Forelimb muscle (tissue), 1 donor: ENCODE measurements around the gene SLC15A1. TPM values are rescaled to one million over a fixed set of nuclear protein-coding genes. Genes with fewer than 3 reads are reported as not detected.

Experiments used
- DNase-seq: peaks from one replicate; pipeline ENCODE4 v3.0.0-alpha.2; 2013; ENCODE audit warnings: low read depth
- polyA plus RNA-seq: library from polyadenylated mRNA; unstranded; fragments of 120-200 nt; gene quantifications from one replicate; pipeline ENCODE4 v1.2.1, GENCODE V29; 2013; ENCODE audit not compliant: insufficient read length

Gene SLC15A1
- polyA plus RNA-seq, 1 donor: not detected

- no peak for DNase-seq
Measured at GRCh38 chr13:98751861-98752466, 508 bp downstream of the SLC15A1 start.

DNA sequence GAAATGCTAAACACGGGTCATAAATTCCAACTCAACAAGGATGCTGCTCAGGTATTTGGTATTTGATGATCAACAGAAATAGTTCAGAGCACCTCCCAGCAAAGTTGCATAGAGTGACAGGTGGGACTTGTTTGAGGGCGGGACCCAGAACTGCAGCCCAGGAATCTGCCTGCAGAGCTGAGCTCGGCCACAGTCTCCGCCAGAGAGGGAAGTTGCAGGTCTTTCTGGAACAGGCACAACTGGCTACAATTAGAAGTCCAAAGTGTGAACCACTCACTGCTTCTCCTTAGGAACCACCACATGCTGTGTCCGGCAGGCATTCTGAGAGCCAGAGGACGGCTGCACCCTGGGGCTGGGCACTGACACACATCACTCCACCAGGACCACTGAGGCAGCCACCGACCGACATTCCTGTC, 1.1 kb downstream of the SLC15A1 start:
- DNase-seq: no peak

- no peak for DNase-seq
Measured at GRCh38 chr13:98749501-98749900, 3.0 kb downstream of the SLC15A1 start.

GRCh38 chr13:98746968-98747367, 5.5 kb downstream of the SLC15A1 start:
- DNase-seq: no peak

GRCh38 chr13:98743377-98743776, 9.1 kb downstream of the SLC15A1 start:
- no peak for DNase-seq

DNA sequence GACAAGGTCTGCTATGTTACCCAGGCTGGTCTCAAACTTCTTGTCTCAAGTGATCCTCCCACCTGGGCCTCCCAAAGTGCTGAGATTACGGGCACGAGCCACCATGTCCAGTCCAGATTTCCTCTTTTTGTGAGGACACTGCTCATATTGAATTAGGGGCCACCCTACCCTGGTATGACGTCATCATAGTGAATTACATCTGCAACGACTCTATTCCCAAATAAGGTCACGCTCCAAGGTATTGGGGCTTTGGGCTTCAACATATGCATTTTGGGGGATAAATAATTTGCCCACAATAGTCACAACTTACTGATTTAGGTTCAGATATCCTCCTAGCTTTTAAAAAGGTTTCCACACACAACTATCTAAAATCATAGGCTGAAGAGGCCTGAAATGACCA, 9.5 kb downstream of the SLC15A1 start:
- DNase-seq: no peak

DNA sequence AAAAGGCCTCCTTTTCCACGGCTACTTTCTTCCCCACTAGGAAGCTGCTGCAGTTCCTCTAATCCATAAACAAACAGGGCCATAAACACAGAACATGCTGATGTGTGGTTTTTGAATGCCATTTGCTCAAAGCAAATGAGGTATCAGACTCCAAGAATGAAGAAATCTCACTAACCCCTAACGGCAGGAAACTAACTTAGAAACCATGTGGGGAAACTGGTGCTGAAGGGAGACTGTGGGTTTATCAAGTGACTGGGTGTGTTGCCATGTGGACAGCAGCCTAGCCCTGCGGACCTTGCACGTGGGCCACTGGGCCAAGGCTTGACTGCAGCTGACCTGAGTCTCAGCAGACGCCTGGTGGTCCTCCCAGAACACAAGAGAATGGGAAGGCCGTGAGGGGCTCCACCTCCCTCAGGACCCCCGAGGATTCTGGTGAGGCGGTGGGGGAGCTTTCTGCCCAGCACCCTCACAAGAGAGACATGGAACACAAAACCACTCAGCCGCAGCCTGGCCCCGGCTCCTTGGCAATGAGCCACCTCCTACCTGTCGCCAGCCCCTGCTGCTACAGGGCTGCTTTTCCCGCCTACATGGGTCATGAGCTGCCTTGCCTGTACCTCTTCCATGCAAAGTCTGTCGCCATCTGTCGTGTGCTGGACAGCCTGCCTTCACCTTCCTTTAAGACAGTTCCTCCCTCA, 10.6 kb downstream of the SLC15A1 start:
- DNase-seq: no peak

GRCh38 chr13:98740131-98740530, 12.3 kb downstream of the SLC15A1 start:
- no peak for DNase-seq

- DNase-seq: no peak
Measured at GRCh38 chr13:98738993-98739392, 13.5 kb downstream of the SLC15A1 start.

- DNase-seq: no peak
Measured at GRCh38 chr13:98738213-98738612, 14.3 kb downstream of the SLC15A1 start.

- no peak for DNase-seq
Measured at GRCh38 chr13:98731925-98732324, 20.5 kb downstream of the SLC15A1 start.

DNA sequence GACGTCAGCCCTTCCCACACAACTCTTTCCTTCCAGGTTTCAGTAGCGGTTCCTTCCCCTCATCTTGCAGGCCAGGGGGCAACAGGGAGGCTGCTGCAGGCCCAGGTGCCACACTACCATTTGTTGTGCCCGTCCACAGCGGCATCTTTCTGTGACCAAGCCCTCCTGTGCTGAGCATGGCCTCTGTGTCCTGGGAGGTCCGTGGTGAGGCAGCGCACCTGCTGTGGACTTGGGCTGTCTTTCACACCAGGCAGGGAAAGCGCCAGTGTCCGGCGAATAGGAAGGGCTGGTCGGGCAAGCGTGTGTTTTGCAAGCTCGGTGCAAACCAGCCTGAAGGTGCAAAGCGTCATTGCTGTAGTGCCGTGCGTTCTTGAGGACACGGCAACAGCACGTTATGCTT, 21.4 kb downstream of the SLC15A1 start:
- no peak for DNase-seq

- no peak for DNase-seq
Measured at GRCh38 chr13:98730441-98730840, 22.0 kb downstream of the SLC15A1 start.

GRCh38 chr13:98729658-98730057, 22.8 kb downstream of the SLC15A1 start:
- DNase-seq: no peak

DNA sequence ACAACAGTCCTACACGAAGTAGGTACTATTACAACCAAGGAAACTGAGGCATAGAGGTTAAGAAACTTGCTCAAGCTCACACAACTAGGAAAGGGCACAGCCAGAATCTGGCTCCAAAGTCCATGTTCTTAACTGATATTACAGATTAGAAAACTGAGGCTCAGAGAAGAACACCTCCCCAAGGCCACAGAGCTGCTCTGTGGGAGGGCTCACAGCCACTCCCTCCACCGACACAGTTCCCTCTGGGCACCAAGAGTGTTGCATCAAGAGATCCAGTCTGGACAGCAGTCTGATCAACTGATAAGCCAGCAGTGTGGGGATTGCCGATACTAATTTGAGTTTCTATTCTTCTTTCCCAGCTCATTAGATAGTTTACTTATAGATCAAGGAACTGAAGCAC, 29.5 kb downstream of the SLC15A1 start:
- no peak for DNase-seq

DNA sequence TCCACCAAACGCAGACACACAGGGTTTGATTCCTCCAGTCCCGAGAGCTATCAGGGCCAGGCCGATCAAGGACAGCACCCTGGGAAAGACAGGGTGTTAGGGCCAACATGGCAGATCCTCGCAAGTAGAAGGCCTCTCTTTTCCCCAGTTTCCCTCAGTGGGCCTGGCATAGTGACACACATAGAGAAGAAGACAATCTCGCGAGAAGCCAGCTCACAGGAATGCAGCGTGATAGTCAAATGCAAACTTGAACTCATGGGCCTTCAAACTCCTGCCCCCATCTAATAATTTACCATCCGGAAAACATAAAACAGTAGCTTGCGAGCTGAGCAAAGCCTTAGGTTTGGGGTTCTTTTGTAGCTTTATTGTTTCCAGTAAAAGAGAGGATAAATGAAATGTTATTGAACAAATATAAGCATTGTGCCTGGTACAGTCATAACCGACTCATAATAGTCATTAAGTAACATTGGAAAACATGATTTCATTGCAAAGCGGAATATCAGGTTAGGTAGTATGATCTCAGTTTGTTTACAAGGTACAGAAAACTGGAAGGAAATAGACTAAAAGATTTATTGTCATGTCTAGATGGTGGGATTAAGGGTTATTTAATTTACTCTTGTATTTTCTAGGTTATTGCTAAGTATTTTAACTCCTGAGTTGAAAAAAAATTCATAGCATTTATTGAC, 30.5 kb downstream of the SLC15A1 start:
- no peak for DNase-seq

DNA sequence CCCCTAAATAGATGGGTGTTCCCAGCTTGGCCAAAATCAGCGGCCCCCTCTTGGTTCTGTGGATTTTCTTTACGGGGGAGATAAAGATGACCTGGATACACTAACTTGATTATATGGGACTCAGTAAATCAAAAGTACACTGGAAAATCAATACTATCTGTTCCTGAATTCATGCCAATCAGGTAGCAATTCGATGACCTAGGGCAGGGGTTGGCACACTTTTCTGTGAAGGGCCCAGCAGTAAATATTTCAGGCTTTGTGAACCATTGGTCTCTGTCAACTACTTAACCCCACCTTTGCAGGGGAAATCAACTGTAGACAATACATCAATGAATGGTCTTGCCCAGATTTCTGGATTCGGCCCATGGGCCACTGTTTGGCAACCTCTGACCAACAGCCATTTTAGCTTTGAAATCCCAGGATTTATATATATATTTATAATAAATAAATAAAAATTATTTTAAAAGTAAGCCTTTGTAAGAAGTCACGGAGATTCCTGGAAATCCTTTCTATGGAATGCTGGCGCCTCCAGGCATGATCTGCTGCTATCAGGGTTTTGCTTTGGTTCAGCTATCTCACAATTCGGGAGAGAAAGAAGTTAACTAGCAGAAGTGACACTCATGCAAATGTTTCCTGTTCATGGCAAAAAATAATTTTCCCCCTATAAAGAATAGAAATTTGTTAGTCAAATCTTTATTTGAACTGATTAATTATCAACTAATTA, 32.8 kb downstream of the SLC15A1 start:
- no peak for DNase-seq

GRCh38 chr13:98717891-98718290, 34.6 kb downstream of the SLC15A1 start:
- no peak for DNase-seq

DNA sequence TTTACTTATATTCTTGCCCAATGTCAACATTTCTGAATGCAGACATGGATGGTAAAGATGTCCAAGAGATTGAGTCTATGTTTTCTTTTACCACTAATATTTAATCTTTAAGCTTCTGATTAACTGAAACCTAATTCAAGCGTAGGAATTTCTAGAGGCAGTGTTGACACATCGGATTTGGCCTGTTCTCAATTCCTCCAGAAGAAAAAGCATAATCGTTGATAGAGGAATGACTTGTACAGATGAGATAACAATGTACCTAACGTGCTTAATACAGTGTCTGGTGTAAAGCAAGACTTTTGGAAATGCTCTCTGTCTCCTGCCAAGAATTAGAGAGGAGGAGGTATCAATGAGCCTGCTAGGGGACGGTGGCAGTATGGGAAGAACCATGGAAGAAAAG, 35.2 kb downstream of the SLC15A1 start:
- DNase-seq: no peak

DNA sequence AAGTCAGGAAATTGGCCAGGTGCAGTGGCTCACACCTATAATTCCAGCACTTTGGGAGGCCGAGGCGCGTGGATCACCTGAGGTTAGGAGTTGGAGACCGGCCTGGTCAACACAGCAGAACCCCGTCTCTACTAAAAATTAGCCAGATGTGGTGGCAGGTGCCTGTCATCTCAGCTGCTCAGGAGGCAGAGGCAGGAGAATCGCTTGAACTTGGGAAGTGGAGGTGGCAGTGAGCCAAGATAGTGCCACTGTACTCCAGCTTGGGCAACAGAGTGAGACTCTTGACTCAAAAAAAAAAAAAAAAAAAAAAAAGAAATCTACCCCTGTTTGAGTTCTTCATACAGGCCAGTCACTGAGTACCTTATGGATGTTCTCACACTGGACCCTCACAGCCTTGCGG, 42.0 kb downstream of the SLC15A1 start:
- DNase-seq: no peak

DNA sequence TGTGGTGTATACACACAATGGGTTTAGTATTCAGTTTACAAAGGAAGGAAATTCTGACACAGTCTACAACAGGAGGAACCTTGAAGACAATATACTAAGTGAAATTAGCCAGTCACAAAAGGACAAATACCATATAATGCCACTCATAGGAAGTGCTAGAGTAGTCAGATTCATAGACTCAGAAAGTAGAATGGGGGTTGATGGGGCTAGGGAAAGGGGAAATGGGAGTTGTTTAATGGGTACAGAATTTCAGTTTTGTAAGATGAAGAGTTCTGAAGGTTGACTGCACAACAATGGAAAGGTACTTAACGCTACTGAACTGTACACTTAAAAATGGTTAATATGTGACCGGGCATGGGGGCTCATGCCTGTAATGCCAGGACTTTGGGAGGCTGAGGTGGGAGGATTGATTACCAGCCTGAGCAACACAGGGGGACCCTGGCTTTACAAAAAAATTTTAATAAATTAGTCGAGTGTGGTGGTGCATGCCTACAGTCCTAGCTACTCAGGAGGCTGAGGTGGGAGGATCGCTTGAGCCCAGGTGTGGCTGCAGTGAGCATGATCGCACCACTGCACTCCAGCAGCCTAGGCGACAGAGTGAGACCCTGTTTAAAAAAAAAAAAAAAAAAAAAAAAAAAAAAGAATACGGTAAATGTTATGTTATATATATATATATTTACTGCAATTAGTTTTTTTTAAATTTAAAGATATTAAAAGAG, 45.0 kb downstream of the SLC15A1 start:
- DNase-seq: no peak
